GM12878 (cell line): ENCODE data around the gene CAVIN1. TPM values are rescaled to one million over a fixed set of nuclear protein-coding genes. Genes with fewer than 3 reads are reported as not detected.
"Not testable (repeated sequence)": the region's sequence is repeated elsewhere in the genome, so short reads cannot be mapped to it uniquely, and the experiment has no call there.

ENCODE experiments used
- ATAC-seq: fragments of 200-7000 bp; cut with Tn5 transposase; 3 replicates; pipeline ENCODE4 v1.9.1; 2020; ENCODE audit warnings: mild to moderate bottlenecking, moderate library complexity
- BruUV-seq: library from RNA; stranded (reverse); fragments of 400-500 nt; replicated peaks from 2 replicates; lab custom pipeline; 2021; lab: Mats Ljungman, UMichigan
- CTCF ChIA-PET: fragments of 300-600 bp; sonication (Branson Sonifier 250); formaldehyde crosslinking; extraction: SDS; loops from one replicate; lab custom pipeline; 2021; ENCODE audit warnings: inconsistent platforms; lab: Yijun Ruan, JAX
- POLR2A ChIA-PET: fragments of 350-600 bp; formaldehyde crosslinking; extraction: SDS; loops from one replicate; lab custom pipeline; 2021; ENCODE audit warnings: inconsistent platforms; lab: Charles Lee
- RAD21 ChIA-PET: fragments of 300-600 bp; sonication (Branson Sonifier 250); formaldehyde crosslinking; loops from one replicate; lab custom pipeline; 2023; ENCODE audit warnings: antibody characterized with exemption; ENCODE audit not compliant: unreplicated experiment; lab: Charles Lee
- SMC1A ChIA-PET: fragments of 300-600 bp; sonication (Branson Sonifier 250); formaldehyde crosslinking; loops from one replicate; lab custom pipeline; 2023; ENCODE audit not compliant: unreplicated experiment, uncharacterized antibody; lab: Charles Lee
- DNase-seq: peaks from one replicate; pipeline ENCODE4 v3.0.0-alpha.2; 2011; ENCODE audit warnings: low read depth, low spot score
- FAIRE-seq: peaks from 3 replicates; lab custom pipeline; 2011; peaks lifted over from hg19 to GRCh38; lab: Jason Lieb, UNC
- H2AFZ ChIP-seq: 2 replicates; pipeline ENCODE4 v1.6.0; 2011; ENCODE audit warnings: low read depth, low read length, control low read depth; ENCODE audit not compliant: control insufficient read depth
- H3K27ac ChIP-seq: 2 replicates; pipeline ENCODE4 v1.5.1; 2011; ENCODE audit warnings: control low read depth; ENCODE audit not compliant: control insufficient read depth, insufficient read depth
- H3K27me3 ChIP-seq, 2 experiments: replicated peaks in 1 of 2; 2 replicates each; pipeline versions ENCODE4 v1.6.0 to v1.6.1; 2011; ENCODE audit warnings: low read length in 1 of 2; ENCODE audit not compliant: control insufficient read depth in 2 of 2, insufficient read depth in 2 of 2
- H3K36me3 ChIP-seq, 2 experiments: 2 replicates each; pipeline ENCODE4 v1.5.1; 2011; ENCODE audit warnings: low read length in 1 of 2; ENCODE audit not compliant: control insufficient read depth in 2 of 2, insufficient read depth in 2 of 2
- H3K4me1 ChIP-seq: 2 replicates; pipeline ENCODE4 v1.6.1; 2011; ENCODE audit warnings: mild to moderate bottlenecking, low read length, moderate library complexity, mixed read lengths; ENCODE audit not compliant: control insufficient read depth, insufficient read depth
- H3K4me2 ChIP-seq: 2 replicates; pipeline ENCODE4 v1.6.0; 2011; ENCODE audit warnings: control low read depth; ENCODE audit not compliant: control insufficient read depth, insufficient read depth
- H3K4me3 ChIP-seq: fragments of 200-600 bp; sonication (generic); 2 replicates; pipeline ENCODE4 v1.5.1; 2016
- H3K79me2 ChIP-seq: 2 replicates; pipeline ENCODE4 v1.6.0; 2011; ENCODE audit warnings: low read length; ENCODE audit not compliant: control insufficient read depth, insufficient read depth
- H3K9ac ChIP-seq: 2 replicates; pipeline ENCODE4 v1.8.0; 2011; ENCODE audit warnings: low read length, control low read depth, mixed read lengths; ENCODE audit not compliant: control insufficient read depth, insufficient read depth
- H3K9me3 ChIP-seq: replicated peaks from 3 replicates; pipeline ENCODE4 v1.5.1; 2011; ENCODE audit warnings: mild to moderate bottlenecking, low read length; ENCODE audit not compliant: control insufficient read depth, insufficient read depth
- H4K20me1 ChIP-seq: 2 replicates; pipeline ENCODE4 v1.6.0; 2011; ENCODE audit not compliant: control insufficient read depth, insufficient read depth
- CEBPB ChIP-seq, 2 experiments: fragments of 150-350 bp in 1 of 2; IDR thresholded peaks; 2 replicates each; pipeline ENCODE4 v1.6.1; 2012 to 2014; ENCODE audit warnings: low read depth in 2 of 2, low read length in 2 of 2, borderline replicate concordance in 1 of 2, inconsistent platforms in 1 of 2
- CREB1 ChIP-seq: IDR thresholded peaks from 2 replicates; pipeline ENCODE4 v1.6.1; 2012; ENCODE audit warnings: low read depth, mild to moderate bottlenecking, inconsistent platforms
- USF1 ChIP-seq: IDR thresholded peaks from 2 replicates; pipeline ENCODE4 v1.6.1; 2011; ENCODE audit warnings: borderline replicate concordance, low read depth, mild to moderate bottlenecking, moderate library complexity, mixed read lengths, low read length; ENCODE audit not compliant: insufficient read depth; ENCODE audit errors: extremely low read length
- WGBS: methylation state at CpG from one replicate; pipeline ENCODE4 v1.1.6; 2016; ENCODE audit warnings: low lambda C conversion rate; ENCODE audit not compliant: insufficient replicate concordance, insufficient coverage; ENCODE audit errors: missing lambda C conversion rate; 5-methylcytosine and 5-hydroxymethylcytosine counted together
- in situ Hi-C: fragments of 300-500 bp; cut with MboI; formaldehyde crosslinking; loops from 9 replicates; pipeline ENCODE4 v1.14.3; 2018; ENCODE audit warnings: mixed read lengths
- intact Hi-C: fragments of 100-400 bp; cut with micrococcal nuclease; formaldehyde crosslinking; loops from one replicate; pipeline ENCODE4 v1.14.2; 2022; ENCODE audit not compliant: unreplicated experiment
- polyA plus RNA-seq, 11 experiments: library from polyadenylated mRNA; depleted of rRNA in 4 of 11; unstranded in 6 of 11; stranded (reverse) in 5 of 11; fragments of >200 nt; fragmentation: Nextera tagmentation in 4 of 11; fragmentation: Illumina TruSeq in 1 of 11; extraction: Ambion mirVana in 4 of 11; extraction: Trizol in 1 of 11; gene quantifications; 1 replicate in 1 of 11; 2 replicates in 10 of 11; pipeline versions ENCODE4 v1.2.1 to v1.2.3, GENCODE V29; 2011 to 2016; ENCODE audit warnings: inconsistent platforms in 2 of 11, missing spikeins in 2 of 11, low read depth in 1 of 11
- total RNA-seq, 4 experiments: library from RNA; depleted of rRNA in 3 of 4; stranded (reverse); fragments of >200 nt in 3 of 4; fragmentation: Illumina TruSeq in 1 of 4; extraction: Trizol in 1 of 4; gene quantifications; 2 replicates each; pipeline versions ENCODE4 v1.2.1 to v1.2.3, GENCODE V29; 2013 to 2021

Gene CAVIN1
- total and polyA plus RNA-seq, 10 of the 15 experiments (the other 5 are each of a cell fraction or from before 2014, with no cell fraction given), result 0.03 to 1.1 (median 0.37) TPM

DNA sequence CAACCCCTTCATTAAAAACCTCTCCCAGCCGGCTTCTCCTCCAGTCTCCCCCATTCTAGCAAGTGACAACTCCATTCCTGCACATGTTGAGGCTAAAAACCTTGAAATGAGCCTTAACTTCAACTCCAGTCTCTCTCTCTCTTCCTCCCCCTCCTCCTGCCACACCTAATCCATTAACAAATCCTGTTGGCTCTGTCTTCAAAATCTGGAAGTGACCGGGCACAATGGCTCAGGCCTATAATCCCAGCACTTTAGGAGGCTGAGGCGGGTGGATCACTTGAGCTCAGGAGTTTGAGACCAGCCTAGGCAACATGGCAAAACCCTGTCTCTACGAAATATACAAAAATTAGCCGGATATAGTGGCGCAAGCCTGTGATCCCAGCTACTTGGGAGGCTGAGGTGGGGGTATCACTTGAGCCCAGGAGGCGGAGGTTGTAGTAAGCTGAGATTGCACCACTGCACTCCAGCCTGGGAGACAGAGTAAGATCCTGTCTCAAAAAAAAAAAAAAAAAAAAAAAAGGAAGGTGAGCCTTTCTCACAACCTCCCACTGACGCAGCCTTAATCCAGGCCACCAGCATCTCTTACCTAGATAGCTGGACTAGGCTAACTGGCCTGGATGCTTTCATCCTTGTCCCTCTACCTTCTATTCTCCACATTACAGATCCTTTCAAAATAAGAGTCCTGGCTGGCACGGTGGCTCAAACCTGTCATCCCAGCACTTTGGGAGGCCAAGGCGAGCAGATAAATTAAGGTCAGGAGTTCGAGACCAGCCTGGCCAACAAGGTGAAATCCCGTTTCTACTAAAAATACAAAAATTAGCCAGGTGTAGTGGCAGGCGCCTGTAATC lies 56.7 kb downstream of the CAVIN1 start:
- BruUV-seq, H4K20me1 ChIP-seq, H3K27me3 ChIP-seq, FAIRE-seq, ATAC-seq, H3K4me2 ChIP-seq, H3K36me3 ChIP-seq, RAD21 ChIA-PET, H3K27ac ChIP-seq, DNase-seq, H3K9ac ChIP-seq, intact Hi-C loops, H2AFZ ChIP-seq, in situ Hi-C loops, H3K9me3 ChIP-seq, H3K4me3 ChIP-seq: not testable (repeated sequence)
- 82% methylated on average over 13 of the region's 13 CpGs for WGBS
- peaks cover 38% of the 10 kb centered on the region for H3K4me1 ChIP-seq
- ChIA-PET CTCF (interaction anchor here (0.6 to 1.1 kb wide), 3 partner anchors 9 to 541 kb away, joined by 3 to 4 read pairs (median 3); no protein-coding TSS in a partner anchor), POLR2A (interaction anchor here (0.6 to 1.1 kb wide), 4 partner anchors 12 to 198 kb away, joined by 3 to 5 read pairs (median 3); no protein-coding TSS in a partner anchor), SMC1A (interaction anchor here (0.9 to 1.1 kb wide), 5 partner anchors 8 to 142 kb away, joined by 3 to 6 read pairs (median 3); no protein-coding TSS in a partner anchor)
- peaks cover 81% of the 10 kb centered on the region for H3K79me2 ChIP-seq

GRCh38 chr17:42365136-42365535 lies 57.9 kb downstream of the CAVIN1 start:
- CTCF ChIA-PET, result interaction anchor here (0.8 to 2.2 kb wide), 2 partner anchors 9 to 21 kb away, joined by 3 to 5 read pairs; no protein-coding TSS in a partner anchor
- peaks cover 2% of the 10 kb centered on the region; the same call in 2 of the 3 replicates for H3K9me3 ChIP-seq
- POLR2A ChIA-PET, result interaction anchor here (0.5 to 1.1 kb wide), 3 partner anchors 9 to 16 kb away, joined by 3 to 4 read pairs (median 3); no protein-coding TSS in a partner anchor
- in situ Hi-C loops, result no loop called here
- peaks cover 84% of the 10 kb centered on the region for H3K79me2 ChIP-seq
- H3K36me3 ChIP-seq, result no peaks in the 10 kb centered on the region; a peak in 1 of 4 replicates
- no peak overlapping the region for H2AFZ ChIP-seq
- intact Hi-C loops, result no loop called here
- WGBS, result 89% methylated on average over 9 of the region's 9 CpGs
- H3K4me1 ChIP-seq, result peaks cover 38% of the 10 kb centered on the region
- SMC1A ChIA-PET, result interaction anchor here (0.8 to 1.7 kb wide), 2 partner anchors 20 to 29 kb away, joined by 3 to 4 read pairs; no protein-coding TSS in a partner anchor
- no peak overlapping the region for H3K27ac ChIP-seq
- RAD21 ChIA-PET, result no interaction called here
- ATAC-seq (no peak), DNase-seq (no peak), FAIRE-seq (no peak)
- no TSS peak for BruUV-seq
- no peak overlapping the region for H3K4me2 ChIP-seq
- H3K9ac ChIP-seq, result no peak overlapping the region
- no peak for TF ChIP-seq CEBPB (IDR thresholded peaks at IDR 0.05; ENCODE audit: borderline replicate concordance in 1 of 2, low read depth in 2 of 2, low read length in 2 of 2)
- peak; percentile 28 for TF ChIP-seq USF1
- no peak for TF ChIP-seq CREB1
- H3K4me3 ChIP-seq, result no peak overlapping the region
- H3K27me3 ChIP-seq, result no peaks in the 10 kb centered on the region
- H4K20me1 ChIP-seq, result peaks cover 7% of the 10 kb centered on the region
